Testis (tissue), 3 donors: Measurements from ENCODE around the gene CLDN14. TPM values are rescaled to one million over a fixed set of nuclear protein-coding genes. Genes with fewer than 3 reads are reported as not detected.

ENCODE experiments used
- DNase-seq: peaks from one replicate; pipeline ENCODE4 v3.0.0-alpha.2; 2019
- H3K27ac ChIP-seq, 2 donors: fragments of 200-600 bp; sonication (generic); one replicate each; pipeline ENCODE4 v1.5.1; 2019
- H3K27me3 ChIP-seq: fragments of 200-600 bp; sonication (generic); one replicate; pipeline ENCODE4 v1.5.1; 2019
- H3K36me3 ChIP-seq: fragments of 200-600 bp; sonication (generic); one replicate; pipeline ENCODE4 v1.5.1; 2017; ENCODE audit warnings: low read depth; ENCODE audit errors: missing control alignments
- H3K4me1 ChIP-seq: fragments of 200-600 bp; sonication (generic); one replicate; pipeline ENCODE4 v1.5.1; 2019
- H3K4me3 ChIP-seq, 2 donors: fragments of 200-600 bp; sonication (generic); one replicate each; pipeline ENCODE4 v1.5.1; 2017 to 2019
- H3K9me3 ChIP-seq: fragments of 200-600 bp; sonication (generic); one replicate; pipeline ENCODE4 v1.5.1; 2017
- POLR2A ChIP-seq: fragments of 450-650 bp; IDR thresholded peaks from one replicate; pipeline ENCODE4 v1.6.1; 2017; ENCODE audit warnings: antibody characterized with exemption, mild to moderate bottlenecking, moderate library complexity
- WGBS, 2 donors: methylation state at CpG; one replicate each; pipeline ENCODE4 v1.1.5; 2018; 5-methylcytosine and 5-hydroxymethylcytosine counted together
- intact Hi-C: fragments of 100-400 bp; cut with DNase I; formaldehyde crosslinking; loops from one replicate; pipeline ENCODE4 v1.15.1; 2023; ENCODE audit warnings: low total_unique reads
- polyA plus RNA-seq: library from polyadenylated mRNA; stranded (reverse); fragments of 350-450 nt; fragmentation: Illumina TruSeq; extraction: RNeasy Lipid Tissue Mini Kit (QIAGEN cat#74804); gene quantifications from one replicate; pipeline ENCODE4 v1.2.3, GENCODE V29; 2014; ENCODE audit warnings: low read depth, low replicate concordance; ENCODE audit not compliant: insufficient read depth
- total RNA-seq, 2 donors: library from RNA; depleted of rRNA; stranded (reverse); fragments of >200 nt; gene quantifications; one replicate each; pipeline ENCODE4 v1.2.3, GENCODE V29; 2016
- TF ChIP-seq, protein P1 (sequence below), 3 experiments: fragments of 450-650 bp in 2 of 3; fragments of 200-600 bp in 1 of 3; sonication (generic) in 1 of 3; IDR thresholded peaks; one replicate each; pipeline ENCODE4 v1.5.1; 2016 to 2019; ENCODE audit warnings: antibody characterized with exemption in 3 of 3, mild to moderate bottlenecking in 2 of 3, moderate library complexity in 1 of 3

CLDN14 gene
- total and polyA plus RNA-seq, 3 donors from 2014 or later: 0.31 to 0.96 (median 0.31) TPM

- TF ChIP-seq POLR2A: no peak
- TF ChIP-seq, protein P1, sequence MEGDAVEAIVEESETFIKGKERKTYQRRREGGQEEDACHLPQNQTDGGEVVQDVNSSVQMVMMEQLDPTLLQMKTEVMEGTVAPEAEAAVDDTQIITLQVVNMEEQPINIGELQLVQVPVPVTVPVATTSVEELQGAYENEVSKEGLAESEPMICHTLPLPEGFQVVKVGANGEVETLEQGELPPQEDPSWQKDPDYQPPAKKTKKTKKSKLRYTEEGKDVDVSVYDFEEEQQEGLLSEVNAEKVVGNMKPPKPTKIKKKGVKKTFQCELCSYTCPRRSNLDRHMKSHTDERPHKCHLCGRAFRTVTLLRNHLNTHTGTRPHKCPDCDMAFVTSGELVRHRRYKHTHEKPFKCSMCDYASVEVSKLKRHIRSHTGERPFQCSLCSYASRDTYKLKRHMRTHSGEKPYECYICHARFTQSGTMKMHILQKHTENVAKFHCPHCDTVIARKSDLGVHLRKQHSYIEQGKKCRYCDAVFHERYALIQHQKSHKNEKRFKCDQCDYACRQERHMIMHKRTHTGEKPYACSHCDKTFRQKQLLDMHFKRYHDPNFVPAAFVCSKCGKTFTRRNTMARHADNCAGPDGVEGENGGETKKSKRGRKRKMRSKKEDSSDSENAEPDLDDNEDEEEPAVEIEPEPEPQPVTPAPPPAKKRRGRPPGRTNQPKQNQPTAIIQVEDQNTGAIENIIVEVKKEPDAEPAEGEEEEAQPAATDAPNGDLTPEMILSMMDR (IDR thresholded peaks at IDR 0.05): no peak
- DNase-seq: no peak
- Histone ChIP-seq H3K27ac (no peak overlapping the region), H3K36me3 (no peaks in the 10 kb centered on the region), H3K4me3 (no peak overlapping the region), H3K9me3 (no peaks in the 10 kb centered on the region), H3K27me3 (no peaks in the 10 kb centered on the region), H3K4me1 (peaks cover 14% of the 10 kb centered on the region)
- intact Hi-C loops: no loop called here
- 82 to 88% methylated on average over 4 of the region's 4 CpGs for WGBS, 2 donors
These were observed 48.7 kb downstream of the CLDN14 start for GRCh38 chr21:36431252-36431651.

DNA sequence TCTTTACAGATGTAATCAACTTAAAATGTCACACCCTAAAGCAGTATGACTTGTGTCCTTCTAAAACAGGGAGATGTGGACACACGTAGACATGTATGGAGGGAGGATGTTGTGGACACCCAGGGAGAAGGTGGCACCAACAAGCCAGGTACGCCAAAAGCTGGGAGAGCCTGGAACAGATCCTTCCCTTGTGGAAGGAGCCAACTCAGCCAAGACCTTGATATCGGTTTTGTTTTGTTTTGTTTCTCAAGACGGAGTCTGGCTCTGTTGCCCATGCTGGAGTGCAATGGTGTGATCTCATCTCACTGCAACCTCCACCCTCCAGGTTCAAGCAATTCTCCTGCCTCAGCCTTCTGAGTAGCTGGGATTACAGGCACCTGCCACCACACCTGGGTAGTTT is 49.1 kb downstream of the CLDN14 start:
- peaks cover 14% of the 10 kb centered on the region for H3K4me1 ChIP-seq
- intact Hi-C loops: no loop called here
- H3K27ac ChIP-seq: peak overlapping the region in 1 of 2 donors; percentile 55
- no peak for DNase-seq
- TF ChIP-seq POLR2A: no peak
- H3K36me3 ChIP-seq: no peaks in the 10 kb centered on the region
- H3K27me3 ChIP-seq: no peaks in the 10 kb centered on the region
- whole genome bisulfite sequencing, 2 donors: 58 to 70% methylated on average over 4 of the region's 4 CpGs
- no peaks in the 10 kb centered on the region for H3K9me3 ChIP-seq
- H3K4me3 ChIP-seq: no peak overlapping the region

- H3K4me3 ChIP-seq: no peak overlapping the region
- 28 to 36% methylated on average over 18 to 22 of the region's 22 CpGs for WGBS, 2 donors
- DNase-seq: peak; percentile 76
These were observed 49.9 kb downstream of the CLDN14 start for GRCh38 chr21:36429947-36430546.

DNA sequence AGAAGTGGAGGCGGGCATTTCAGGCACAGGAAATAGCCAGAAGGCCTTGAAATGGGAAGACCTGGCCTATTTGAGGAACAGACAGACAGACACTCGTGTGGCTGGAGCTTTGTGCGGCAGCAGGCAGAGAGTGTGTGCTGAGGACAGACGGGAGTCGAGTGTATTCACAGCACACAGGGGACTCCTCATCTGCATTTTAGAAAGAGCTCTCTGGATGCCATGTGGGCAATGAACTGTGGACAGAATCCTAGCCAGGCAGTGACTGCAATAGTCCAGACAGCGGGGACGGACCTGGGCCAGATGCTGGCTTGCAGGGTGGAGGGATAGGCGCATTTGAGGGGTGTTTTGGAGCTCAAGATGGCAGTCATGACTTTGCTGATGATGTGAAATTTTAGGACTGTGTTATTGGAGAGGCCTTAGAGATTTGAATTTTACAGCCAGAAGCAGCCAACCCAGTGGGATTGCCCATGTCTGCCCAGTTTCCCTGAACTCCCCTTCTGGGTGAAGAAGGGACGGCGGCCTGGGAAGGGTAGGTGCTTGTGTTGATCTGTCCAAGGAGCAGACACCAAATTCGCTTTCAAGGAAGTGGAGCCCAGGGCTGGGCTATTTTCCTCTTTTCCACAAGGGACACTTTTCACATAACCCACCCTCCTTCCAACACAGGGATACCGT is 51.0 kb downstream of the CLDN14 start:
- intact Hi-C loops: no loop called here
- no peak for DNase-seq
- no peaks in the 10 kb centered on the region for H3K9me3 ChIP-seq
- WGBS, 2 donors: 84 to 88% methylated on average over 12 of the region's 12 CpGs
- H3K4me1 ChIP-seq: peaks cover 14% of the 10 kb centered on the region
- no peak for TF ChIP-seq POLR2A
- TF ChIP-seq, protein P1 (IDR thresholded peaks at IDR 0.05): no peak
- no peak overlapping the region for H3K4me3 ChIP-seq
- H3K27ac ChIP-seq: no peak overlapping the region
- no peaks in the 10 kb centered on the region for H3K36me3 ChIP-seq
- no peaks in the 10 kb centered on the region for H3K27me3 ChIP-seq

More at GRCh38 chr21:36429947-36430546, 49.9 kb downstream of the CLDN14 start:
- no peaks in the 10 kb centered on the region for H3K27me3 ChIP-seq
- H3K27ac ChIP-seq: peak overlapping the region; percentile 4 to 55
- H3K9me3 ChIP-seq: no peaks in the 10 kb centered on the region
- peaks cover 14% of the 10 kb centered on the region for H3K4me1 ChIP-seq
- intact Hi-C loops: no loop called here
- H3K36me3 ChIP-seq: no peaks in the 10 kb centered on the region
- TF ChIP-seq, protein P1 (IDR thresholded peaks at IDR 0.05): no peak
- TF ChIP-seq POLR2A: no peak

DNA sequence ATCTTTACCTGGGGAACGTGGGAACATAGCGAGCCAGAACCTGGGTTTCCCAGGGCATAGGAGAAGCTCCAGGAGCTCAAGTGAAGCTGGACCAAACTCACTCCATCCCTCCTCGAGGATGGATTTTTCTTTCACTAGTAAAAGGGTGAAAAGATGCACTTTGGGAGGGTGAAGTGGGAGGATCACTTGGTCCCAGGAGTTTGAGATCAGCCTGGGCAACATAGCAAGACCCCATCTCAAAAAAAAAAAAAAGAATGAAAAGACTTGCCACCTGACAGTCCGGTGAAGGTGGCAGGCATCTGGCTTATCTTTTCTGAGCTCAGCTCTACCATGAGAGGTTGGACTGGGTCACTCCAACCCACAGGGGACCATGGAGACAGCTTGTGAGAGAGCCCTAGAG is 52.4 kb downstream of the CLDN14 start:
- WGBS, 2 donors: 92 to 94% methylated on average over 4 of the region's 4 CpGs
- no peak for DNase-seq
- intact Hi-C loops: no loop called here

More for the DNA sequence above, 52.4 kb downstream of the CLDN14 start:
- no peak overlapping the region for H3K4me3 ChIP-seq
- H3K9me3 ChIP-seq: no peaks in the 10 kb centered on the region
- peaks cover 14% of the 10 kb centered on the region for H3K4me1 ChIP-seq
- no peak overlapping the region for H3K27ac ChIP-seq
- TF ChIP-seq POLR2A: no peak
- TF ChIP-seq, protein P1 (IDR thresholded peaks at IDR 0.05): no peak
- no peaks in the 10 kb centered on the region for H3K36me3 ChIP-seq
- no peaks in the 10 kb centered on the region for H3K27me3 ChIP-seq
